SU-DHL-6 (cell line): ENCODE data around the gene CERS6.

Source experiments
- H2AFZ ChIP-seq: fragments of 200-600 bp; sonication (generic); 2 replicates; pipeline ENCODE4 v1.6.1; 2014; ENCODE audit warnings: low read depth, mild to moderate bottlenecking, moderate library complexity, mixed read lengths, antibody characterized with exemption, low read length; ENCODE audit not compliant: severe bottlenecking
- H3F3A ChIP-seq: fragments of 200-600 bp; shearing (Covaris generic); 2 replicates; pipeline ENCODE4 v1.6.0; 2016; ENCODE audit warnings: antibody characterized with exemption, mild to moderate bottlenecking; ENCODE audit not compliant: insufficient read depth
- H3K27ac ChIP-seq: fragments of 200-600 bp; sonication (generic); 2 replicates; pipeline ENCODE4 v1.5.1; 2016; ENCODE audit warnings: low read depth, mild to moderate bottlenecking, low read length, moderate library complexity, mixed read lengths
- H3K27me3 ChIP-seq: fragments of 200-600 bp; sonication (generic), shearing (Covaris generic); 2 replicates; pipeline ENCODE4 v1.6.0; 2014; ENCODE audit warnings: mild to moderate bottlenecking, low read length
- H3K36me3 ChIP-seq: fragments of 200-600 bp; sonication (generic); 2 replicates; pipeline ENCODE4 v1.6.1; 2014; ENCODE audit warnings: mild to moderate bottlenecking, low read length, mixed read lengths
- H3K4me2 ChIP-seq: fragments of 300-600, 200-600 bp; shearing (Covaris generic), sonication (generic); 2 replicates; pipeline ENCODE4 v1.6.0; 2014; ENCODE audit warnings: low read length, low read depth, mild to moderate bottlenecking; ENCODE audit not compliant: poor library complexity, severe bottlenecking
- H3K4me3 ChIP-seq: fragments of 200-600 bp; sonication (generic); 2 replicates; pipeline ENCODE4 v1.5.1; 2014; ENCODE audit warnings: antibody characterized with exemption, low read length, mild to moderate bottlenecking, mixed read lengths; ENCODE audit not compliant: insufficient read depth, poor library complexity, severe bottlenecking
- H3K79me2 ChIP-seq: fragments of 200-600 bp; sonication (generic); 2 replicates; pipeline ENCODE4 v1.6.1; 2014; ENCODE audit warnings: mild to moderate bottlenecking, low read length, moderate library complexity; ENCODE audit not compliant: insufficient read depth
- H3K9ac ChIP-seq: fragments of 200-600 bp; sonication (generic); 2 replicates; pipeline ENCODE4 v1.7.0; 2014; ENCODE audit warnings: mild to moderate bottlenecking, low read length
- H3K9me2 ChIP-seq: fragments of 200-600 bp; sonication (generic); replicated peaks from 2 replicates; pipeline ENCODE4 v1.6.1; 2014; ENCODE audit warnings: low read length; ENCODE audit not compliant: insufficient read depth
- H3K9me3 ChIP-seq: fragments of 200-600 bp; sonication (generic); 2 replicates; pipeline ENCODE4 v1.6.1; 2014; ENCODE audit warnings: low read length, mixed read lengths; ENCODE audit not compliant: insufficient read depth
- H4K20me1 ChIP-seq: fragments of 200-600 bp; sonication (generic); 2 replicates; pipeline ENCODE4 v1.6.1; 2014; ENCODE audit warnings: low read depth, mild to moderate bottlenecking, antibody characterized with exemption, low read length, moderate library complexity, mixed read lengths
- CTCF ChIP-seq: fragments of 200-600 bp; sonication (generic); IDR thresholded peaks from one replicate; pipeline ENCODE4 v1.5.1; 2017; ENCODE audit warnings: antibody characterized with exemption, mild to moderate bottlenecking, low read length, moderate library complexity; ENCODE audit not compliant: insufficient read depth, poor library complexity, severe bottlenecking
- EZH2phosphoT487 ChIP-seq: fragments of 200-600 bp; sonication (generic), shearing (Covaris generic); conservative IDR thresholded peaks from 2 replicates; pipeline ENCODE4 v1.6.1; 2018; ENCODE audit warnings: mild to moderate bottlenecking, antibody characterized with exemption, low read length, moderate library complexity, mixed read lengths

The CERS6 gene

DNA sequence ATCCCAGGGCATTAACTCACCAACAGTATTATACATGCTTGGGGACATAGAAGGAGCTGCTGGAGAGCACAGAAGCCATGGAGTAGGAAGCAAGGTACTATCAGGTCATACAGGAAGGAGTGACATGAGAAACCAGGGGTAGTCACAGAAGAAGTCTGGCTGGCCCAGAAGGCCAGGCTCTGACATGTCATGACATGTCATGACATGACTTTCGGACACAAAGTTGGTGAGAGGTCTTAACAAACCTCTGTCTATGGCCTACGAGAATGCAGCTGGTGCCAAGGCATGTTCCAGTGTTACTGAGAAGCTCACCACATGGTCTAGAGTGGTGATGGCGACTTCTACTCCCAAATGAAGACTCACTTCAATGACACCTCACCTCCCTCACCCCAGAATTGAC lies 3.3 kb upstream of the CERS6 start:
- no peaks in the 10 kb centered on the region for H3K27me3 ChIP-seq
- H3K9me3 ChIP-seq = no peaks in the 10 kb centered on the region
- H3K9ac ChIP-seq = no peak overlapping the region
- no peak for TF ChIP-seq CTCF
- no peak for TF ChIP-seq EZH2phosphoT487
- H4K20me1 ChIP-seq = no peaks in the 10 kb centered on the region
- H3K4me3 ChIP-seq = no peak overlapping the region
- no peaks in the 10 kb centered on the region for H3K9me2 ChIP-seq
- no peaks in the 10 kb centered on the region for H3F3A ChIP-seq
- no peak overlapping the region for H2AFZ ChIP-seq
- H3K36me3 ChIP-seq = no peaks in the 10 kb centered on the region
- no peak overlapping the region for H3K4me2 ChIP-seq
- H3K79me2 ChIP-seq = no peaks in the 10 kb centered on the region
- H3K27ac ChIP-seq = no peak overlapping the region

DNA sequence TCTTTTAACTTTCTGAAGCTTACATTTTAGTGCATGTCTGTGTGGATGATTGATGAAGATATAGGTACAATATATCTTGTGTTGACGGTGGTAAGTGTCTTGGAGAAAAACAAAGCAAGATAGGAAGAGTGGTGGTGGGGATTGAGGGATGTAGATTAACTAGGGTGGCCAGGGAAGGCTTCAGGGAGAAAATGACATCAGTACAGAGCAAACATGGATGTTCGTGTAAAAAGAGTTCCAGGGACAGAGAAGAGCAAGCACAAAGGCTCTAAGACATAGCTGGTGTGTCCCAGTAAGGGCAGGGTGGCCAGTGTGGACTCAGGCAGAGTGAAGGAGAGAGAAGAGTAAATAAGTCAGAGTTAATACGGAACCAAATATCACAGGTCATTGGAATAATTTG lies 2.7 kb upstream of the CERS6 start:
- TF ChIP-seq EZH2phosphoT487 = no peak
- TF ChIP-seq CTCF = no peak
- H3K79me2 ChIP-seq = no peaks in the 10 kb centered on the region
- no peaks in the 10 kb centered on the region for H3K9me3 ChIP-seq
- H4K20me1 ChIP-seq = no peaks in the 10 kb centered on the region
- H3K9me2 ChIP-seq = no peaks in the 10 kb centered on the region
- no peaks in the 10 kb centered on the region for H3K36me3 ChIP-seq
- no peaks in the 10 kb centered on the region for H3F3A ChIP-seq
- H3K4me2 ChIP-seq = no peak overlapping the region
- H2AFZ ChIP-seq = no peak overlapping the region
- no peak overlapping the region for H3K27ac ChIP-seq
- no peaks in the 10 kb centered on the region for H3K27me3 ChIP-seq
- no peak overlapping the region for H3K4me3 ChIP-seq
- no peak overlapping the region for H3K9ac ChIP-seq

DNA sequence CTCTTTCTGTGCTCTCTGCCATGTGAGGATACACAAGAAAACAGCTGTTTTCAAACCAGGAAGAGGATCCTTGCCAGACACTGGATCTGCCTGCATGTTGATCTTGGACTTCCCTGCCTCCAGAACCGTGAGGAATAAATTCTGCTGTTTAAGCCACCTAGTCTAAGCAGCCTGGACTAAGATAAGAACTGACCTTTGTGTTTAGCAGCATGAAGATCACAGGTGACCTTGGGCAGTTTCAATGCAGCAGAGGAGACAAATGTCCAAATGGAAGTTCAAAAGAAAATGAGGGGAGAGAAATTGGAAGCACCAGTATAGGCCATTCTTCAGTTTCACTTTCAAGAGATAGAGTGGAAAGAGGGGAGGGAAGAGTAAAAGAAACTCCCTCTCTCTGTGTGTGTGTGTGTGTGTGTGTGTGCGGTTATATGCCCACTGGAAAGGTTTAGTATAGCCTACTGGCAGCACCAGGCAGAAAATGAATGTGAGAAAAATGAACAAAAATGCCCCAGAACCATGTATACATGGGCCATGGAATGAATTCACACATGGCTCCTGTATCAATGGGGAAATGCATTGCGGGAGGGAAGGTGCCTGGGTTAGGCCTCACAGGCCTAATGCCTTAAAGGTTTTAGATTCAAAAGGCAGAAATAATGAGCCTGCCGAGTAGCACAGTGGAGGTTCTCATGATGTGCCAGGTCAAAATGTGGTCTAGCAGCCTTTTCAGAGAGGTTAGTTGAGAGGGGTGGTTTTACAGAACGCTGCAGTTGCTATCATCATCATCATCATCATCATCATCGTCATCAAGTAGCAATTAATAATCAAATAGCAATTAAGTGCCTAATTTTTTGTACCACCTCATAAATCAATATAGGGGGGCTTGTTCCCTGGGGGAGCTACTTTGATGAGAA lies 1.1 kb upstream of the CERS6 start:
- no peaks in the 10 kb centered on the region for H3K9me2 ChIP-seq
- H3F3A ChIP-seq = no peaks in the 10 kb centered on the region
- H3K27me3 ChIP-seq = no peaks in the 10 kb centered on the region
- no peaks in the 10 kb centered on the region for H3K79me2 ChIP-seq
- no peak overlapping the region for H3K9ac ChIP-seq
- H3K27ac ChIP-seq = no peak overlapping the region
- H2AFZ ChIP-seq = no peak overlapping the region
- TF ChIP-seq CTCF = no peak
- TF ChIP-seq EZH2phosphoT487 = no peak
- H4K20me1 ChIP-seq = no peaks in the 10 kb centered on the region
- no peaks in the 10 kb centered on the region for H3K9me3 ChIP-seq
- no peak overlapping the region for H3K4me3 ChIP-seq
- no peaks in the 10 kb centered on the region for H3K36me3 ChIP-seq
- no peak overlapping the region for H3K4me2 ChIP-seq
